Aorta (tissue), 5 donors: ENCODE measurements around the gene NAMPT. TPM values are rescaled to one million over a fixed set of nuclear protein-coding genes. Genes with fewer than 3 reads are reported as not detected.

Source experiments
- ATAC-seq: fragments of 200-7000 bp; cut with Tn5 transposase; one replicate; pipeline ENCODE4 v1.9.1; 2022; ENCODE audit warnings: moderate library complexity; ENCODE audit not compliant: low FRiP score
- DNase-seq, 2 donors: peaks; one replicate each; pipeline ENCODE4 v3.0.0-alpha.2; 2020
- H3K27ac ChIP-seq, 2 donors: one replicate each; pipeline ENCODE4 v1.5.1; 2013; ENCODE audit warnings: low read length in 2 of 2, mild to moderate bottlenecking in 2 of 2, moderate library complexity in 2 of 2, control low read depth in 1 of 2, inconsistent platforms in 1 of 2, low read depth in 1 of 2
- H3K27me3 ChIP-seq, 2 donors: one replicate each; pipeline ENCODE4 v1.6.1; 2013; ENCODE audit warnings: control low read depth in 1 of 2, low read length in 1 of 2, mild to moderate bottlenecking in 1 of 2, moderate library complexity in 1 of 2; ENCODE audit not compliant: insufficient read depth in 2 of 2, control insufficient read depth in 1 of 2
- H3K36me3 ChIP-seq, 2 donors: one replicate each; pipeline ENCODE4 v1.6.1; 2013; ENCODE audit warnings: control low read depth in 1 of 2, low read length in 1 of 2, mild to moderate bottlenecking in 1 of 2; ENCODE audit not compliant: insufficient read depth in 2 of 2, control insufficient read depth in 1 of 2
- H3K4me1 ChIP-seq, 2 donors: one replicate each; pipeline ENCODE4 v1.6.1; 2013; ENCODE audit warnings: low read length in 2 of 2, control low read depth in 1 of 2, mild to moderate bottlenecking in 1 of 2, moderate library complexity in 1 of 2; ENCODE audit not compliant: insufficient read depth in 2 of 2, control insufficient read depth in 1 of 2
- H3K4me3 ChIP-seq, 2 donors: one replicate each; pipeline ENCODE4 v1.5.1; 2013; ENCODE audit warnings: low read length in 2 of 2, control low read depth in 1 of 2, mild to moderate bottlenecking in 1 of 2
- H3K9me3 ChIP-seq: one replicate; pipeline ENCODE4 v1.6.1; 2013; ENCODE audit warnings: mild to moderate bottlenecking, low read length; ENCODE audit not compliant: control insufficient read depth
- WGBS, 2 donors: extraction: QIAGEN DNeasy Blood & Tissue Kit; methylation state at CpG; one replicate each; pipeline ENCODE4 v1.1.7; 2013; 5-methylcytosine and 5-hydroxymethylcytosine counted together
- intact Hi-C, 2 donors: fragments of 100-400 bp; cut with DNase I; formaldehyde crosslinking; loops; one replicate each; pipeline versions ENCODE4 v1.14.2 to v1.15.0; 2022
- polyA plus RNA-seq, 2 donors: library from polyadenylated mRNA; stranded (reverse); fragments of 200-250 nt; gene quantifications; one replicate each; pipeline ENCODE4 v1.2.3, GENCODE V29; 2013
- total RNA-seq, 2 donors: library from RNA; stranded (reverse); fragmentation: NEBNext Ultra II Directional; extraction: Animal tissue kit (Norgen Biotek cat#: 25700); gene quantifications; one replicate each; pipeline ENCODE4 v1.2.1, GENCODE V29; 2021
- donor health status: healthy with polysubstance abuse.
- donor health status: Bipolar disorder and iron deficiency.
- donor health status: DM: no; HTN: no; CAD: no.
- donor health status: DM: no; HTN: no; CAD: no.
- donor health status: DM: yes; HTN: yes; CAD: no.

The NAMPT gene
- total and polyA plus RNA-seq, 4 donors, result 36.2 to 534 (median 142) TPM

- no peaks in the 10 kb centered on the region for H3K27me3 ChIP-seq
- no peaks in the 10 kb centered on the region for H3K36me3 ChIP-seq
- H3K4me3 ChIP-seq, result no peak overlapping the region
- WGBS, 2 donors, result 82 to 85% methylated on average over 5 of the region's 5 CpGs
- H3K9me3 ChIP-seq, result no peaks in the 10 kb centered on the region
- no peak for DNase-seq
- no peak for ATAC-seq
- intact Hi-C loops, result no loop called here
- H3K4me1 ChIP-seq, result no peaks in the 10 kb centered on the region
- no peak overlapping the region for H3K27ac ChIP-seq
These were observed 5.5 kb upstream of the NAMPT start for GRCh38 chr7:106290319-106290718.

GRCh38 chr7:106289848-106290247, 5.1 kb upstream of the NAMPT start:
- no peak overlapping the region for H3K27ac ChIP-seq
- no peaks in the 10 kb centered on the region for H3K4me1 ChIP-seq
- 19 to 48% methylated on average over 1 of the region's 1 CpG for WGBS, 2 donors
- ATAC-seq (no peak), DNase-seq (no peak)
- intact Hi-C loops, result loop anchor here (5.0 to 10.0 kb wide), 4 partner anchors 37 to 235 kb away; no protein-coding TSS in a partner anchor
- no peak overlapping the region for H3K4me3 ChIP-seq
- no peaks in the 10 kb centered on the region for H3K9me3 ChIP-seq
- H3K27me3 ChIP-seq, result no peaks in the 10 kb centered on the region
- no peaks in the 10 kb centered on the region for H3K36me3 ChIP-seq

- WGBS, 2 donors, result 85 to 87% methylated on average over 7 of the region's 7 CpGs
- DNase-seq (no peak), ATAC-seq (no peak)
- Histone ChIP-seq H3K9me3 (no peaks in the 10 kb centered on the region), H3K4me3 (no peak overlapping the region), H3K27me3 (no peaks in the 10 kb centered on the region), H3K27ac (no peak overlapping the region), H3K4me1 (no peaks in the 10 kb centered on the region), H3K36me3 (no peaks in the 10 kb centered on the region)
- intact Hi-C loops, result loop anchor here (5.0 to 10.0 kb wide), 4 partner anchors 39 to 233 kb away; no protein-coding TSS in a partner anchor
These were observed 3.5 kb upstream of the NAMPT start for GRCh38 chr7:106288263-106288662.

- DNase-seq, result no peak
- intact Hi-C loops, result loop anchor here (5.0 to 10.0 kb wide), 4 partner anchors 40 to 233 kb away; no protein-coding TSS in a partner anchor
- H3K36me3 ChIP-seq, result no peaks in the 10 kb centered on the region
- H3K4me1 ChIP-seq, result no peaks in the 10 kb centered on the region
- WGBS, 2 donors, result 83 to 86% methylated on average over 3 of the region's 3 CpGs
- H3K27ac ChIP-seq, result no peak overlapping the region
- ATAC-seq, result no peak
- H3K9me3 ChIP-seq, result no peaks in the 10 kb centered on the region
- no peak overlapping the region for H3K4me3 ChIP-seq
- H3K27me3 ChIP-seq, result no peaks in the 10 kb centered on the region
These were observed 3.0 kb upstream of the NAMPT start for GRCh38 chr7:106287786-106288185.

- 27 to 28% methylated on average over 14 of the region's 14 CpGs for WGBS, 2 donors
- no peak for ATAC-seq
These were observed 1.2 kb upstream of the NAMPT start for GRCh38 chr7:106285855-106286492.

GRCh38 chr7:106285051-106285854, 470 bp upstream of the NAMPT start:
- intact Hi-C loops, result loop anchor here (2.0 to 10.0 kb wide), 5 partner anchors 42 to 230 kb away; no protein-coding TSS in a partner anchor
- peak; percentile 97 for ATAC-seq
- WGBS, 2 donors, result 0 to 1% methylated on average over 28 to 70 of the region's 70 CpGs

More at GRCh38 chr7:106285855-106286492, 1.2 kb upstream of the NAMPT start:
- Histone ChIP-seq H3K36me3 (no peaks in the 10 kb centered on the region), H3K27me3 (no peaks in the 10 kb centered on the region), H3K9me3 (no peaks in the 10 kb centered on the region), H3K27ac (peak overlapping the region; percentile 3 to 77), H3K4me1 (no peaks in the 10 kb centered on the region), H3K4me3 (peak overlapping the region; percentile 42 to 65)
- intact Hi-C loops, result loop anchor here (2.0 to 10.0 kb wide), 5 partner anchors 41 to 231 kb away; no protein-coding TSS in a partner anchor
- no peak for DNase-seq

GRCh38 chr7:106283831-106284713, 711 bp downstream of the NAMPT start:
- intact Hi-C loops, result loop anchor here (2.0 to 10.0 kb wide), 4 partner anchors 69 to 229 kb away; no protein-coding TSS in a partner anchor
- Histone ChIP-seq H3K36me3 (no peaks in the 10 kb centered on the region), H3K4me3 (peak overlapping the region; percentile 89 to 99), H3K27me3 (no peaks in the 10 kb centered on the region), H3K4me1 (no peaks in the 10 kb centered on the region), H3K27ac (peak overlapping the region; percentile 78 to 90), H3K9me3 (no peaks in the 10 kb centered on the region)
- ATAC-seq (peak; percentile 15), DNase-seq (peak; percentile 75 to 87)
- WGBS, 2 donors, result 0 to 1% methylated on average over 31 to 72 of the region's 72 CpGs

More at GRCh38 chr7:106285051-106285854, 470 bp upstream of the NAMPT start:
- no peaks in the 10 kb centered on the region for H3K4me1 ChIP-seq
- no peaks in the 10 kb centered on the region for H3K9me3 ChIP-seq
- H3K27me3 ChIP-seq, result no peaks in the 10 kb centered on the region
- peak overlapping the region; percentile 42 to 65 for H3K4me3 ChIP-seq
- DNase-seq, result peak; percentile 99 to 100
- no peaks in the 10 kb centered on the region for H3K36me3 ChIP-seq
- H3K27ac ChIP-seq, result peak overlapping the region; percentile 3 to 77

- ATAC-seq (no peak), DNase-seq (no peak)
- Histone ChIP-seq H3K27ac (no peak overlapping the region), H3K4me3 (peak overlapping the region; percentile 89 to 99), H3K27me3 (no peaks in the 10 kb centered on the region), H3K4me1 (no peaks in the 10 kb centered on the region), H3K9me3 (no peaks in the 10 kb centered on the region), H3K36me3 (no peaks in the 10 kb centered on the region)
- intact Hi-C loops, result loop anchor here (10.0 kb wide), 3 partner anchors 69 to 229 kb away; no protein-coding TSS in a partner anchor
- WGBS, 2 donors, result 27 to 28% methylated on average over 5 of the region's 5 CpGs
These were observed 1.3 kb downstream of the NAMPT start for GRCh38 chr7:106283501-106283830.
